Measurements from ENCODE around the gene RIN2.

The RIN2 gene

DNA sequence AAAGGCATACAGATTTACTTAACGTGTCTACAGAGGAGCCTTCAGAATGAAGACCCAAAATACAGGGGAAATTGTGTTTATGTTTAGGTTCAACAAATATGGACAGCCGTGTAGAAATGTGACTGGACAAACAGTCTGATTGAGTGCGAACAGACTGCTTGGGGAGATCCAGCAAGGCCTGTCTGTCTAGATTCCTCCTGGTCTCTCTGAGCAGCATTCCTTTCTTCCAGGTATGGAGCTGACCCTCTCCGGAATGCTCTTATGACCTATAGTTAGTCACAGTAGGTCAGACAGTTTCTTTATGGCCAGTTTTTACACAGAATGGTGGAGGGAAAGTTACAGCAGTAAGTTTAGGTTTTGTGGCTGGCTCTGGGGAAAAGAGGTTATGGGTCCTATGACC lies 9.0 kb downstream of the RIN2 start:
- no peak for DNase-seq (ENCODE audit: low read depth)

DNA sequence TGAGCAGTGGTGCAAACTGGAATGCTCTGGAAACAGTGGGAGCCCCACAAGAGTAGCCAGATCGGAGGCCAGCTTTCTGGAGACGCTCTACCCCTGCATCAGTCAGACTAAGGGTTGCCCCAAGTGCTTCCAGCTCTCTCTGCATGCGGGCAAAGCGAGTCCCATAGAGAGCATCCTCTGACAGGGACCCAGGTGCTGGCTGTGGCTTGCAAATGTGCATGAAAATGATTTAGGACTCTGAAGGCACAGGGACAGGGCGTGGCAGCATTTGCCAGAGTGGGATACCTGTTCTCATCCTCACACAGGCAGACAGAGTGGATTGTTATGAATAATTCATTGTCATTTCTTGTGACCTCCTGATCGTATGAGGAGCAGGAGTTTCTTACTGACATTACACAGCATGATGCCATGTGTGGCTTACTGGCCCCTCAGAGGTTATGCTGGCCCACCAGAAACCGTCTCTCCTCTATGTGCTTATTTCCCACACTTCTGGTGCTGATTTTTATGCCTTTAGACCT lies 10.3 kb downstream of the RIN2 start:
- DNase-seq (ENCODE audit: low read depth): no peak

DNA sequence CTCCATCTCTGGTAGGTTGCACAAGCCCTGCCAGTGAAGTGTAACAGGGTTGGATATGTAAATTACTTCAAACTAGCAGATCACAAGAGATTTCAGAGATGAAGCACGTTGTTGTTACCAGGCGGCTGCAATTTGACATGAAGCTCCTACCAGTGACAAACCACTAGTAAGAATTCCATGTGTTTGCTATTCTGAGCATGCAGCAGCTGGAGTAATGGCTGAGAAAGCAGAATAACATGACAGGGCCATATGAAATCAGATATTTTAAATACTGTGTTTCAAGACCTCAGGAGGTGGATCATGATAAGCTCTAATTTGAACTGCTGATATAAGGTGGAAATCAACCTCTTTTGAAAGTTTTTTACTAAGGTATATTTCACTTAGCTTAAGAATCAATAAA lies 11.4 kb downstream of the RIN2 start:
- DNase-seq (ENCODE audit: low read depth): no peak

DNA sequence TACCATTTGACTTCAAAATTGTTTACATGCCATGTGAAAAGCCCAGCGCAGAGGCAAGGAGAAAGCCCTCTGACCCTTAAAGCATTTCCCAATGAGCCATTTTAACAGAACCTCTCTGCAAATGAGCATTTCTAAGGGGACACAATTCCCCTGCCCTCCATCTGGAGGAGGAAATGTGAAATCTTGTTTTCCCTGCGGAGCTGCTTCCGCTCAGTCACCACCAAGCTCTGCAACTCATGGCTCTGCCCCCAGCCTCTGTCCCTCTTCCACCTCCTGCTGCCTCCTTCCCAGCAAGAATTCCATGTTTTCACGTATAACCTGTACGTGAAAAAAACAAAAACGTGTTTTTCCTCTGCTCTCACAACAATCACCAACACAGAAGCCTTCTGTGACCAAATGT lies 12.3 kb downstream of the RIN2 start:
- DNase-seq (ENCODE audit: low read depth): no peak

DNA sequence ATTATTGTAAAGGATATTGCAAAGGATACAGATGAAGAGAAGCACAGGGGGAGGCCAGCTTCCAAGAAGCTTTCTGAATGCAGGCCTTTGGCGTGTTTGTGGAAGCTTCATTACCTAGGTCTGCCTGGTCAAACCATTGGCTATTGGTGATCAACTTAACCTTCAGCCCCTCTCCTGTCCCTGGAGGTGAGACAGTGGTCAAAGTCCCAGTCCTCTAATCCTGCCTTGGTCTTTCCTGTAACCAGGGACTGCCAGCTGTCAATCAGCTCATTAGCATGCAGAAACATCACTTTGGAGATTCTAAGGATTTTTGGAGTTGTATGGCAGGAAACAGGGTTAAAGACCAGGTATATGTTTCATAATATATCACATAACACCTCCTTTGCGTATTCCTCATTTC lies 13.0 kb downstream of the RIN2 start:
- no peak for DNase-seq (ENCODE audit: low read depth)

DNA sequence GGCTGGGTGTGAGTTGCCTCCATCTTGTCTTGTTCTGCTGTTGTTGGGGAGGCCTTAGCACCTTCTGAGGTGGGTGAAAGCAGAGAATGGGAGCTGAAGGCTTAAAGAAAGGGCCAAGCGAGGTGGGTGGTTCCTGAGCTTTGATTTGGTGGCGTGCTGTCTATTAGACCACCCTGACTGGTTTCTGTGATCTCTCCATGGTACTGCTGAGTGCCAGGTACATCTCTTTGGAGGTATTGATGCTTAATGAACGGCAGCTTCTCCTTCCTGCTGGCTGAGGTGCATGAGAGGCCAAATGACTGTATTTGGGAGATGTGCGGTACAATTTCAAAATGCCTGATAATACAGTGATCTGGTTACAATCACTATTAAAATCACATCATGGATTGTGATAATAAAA lies 15.4 kb downstream of the RIN2 start:
- no peak for DNase-seq (ENCODE audit: low read depth)

DNA sequence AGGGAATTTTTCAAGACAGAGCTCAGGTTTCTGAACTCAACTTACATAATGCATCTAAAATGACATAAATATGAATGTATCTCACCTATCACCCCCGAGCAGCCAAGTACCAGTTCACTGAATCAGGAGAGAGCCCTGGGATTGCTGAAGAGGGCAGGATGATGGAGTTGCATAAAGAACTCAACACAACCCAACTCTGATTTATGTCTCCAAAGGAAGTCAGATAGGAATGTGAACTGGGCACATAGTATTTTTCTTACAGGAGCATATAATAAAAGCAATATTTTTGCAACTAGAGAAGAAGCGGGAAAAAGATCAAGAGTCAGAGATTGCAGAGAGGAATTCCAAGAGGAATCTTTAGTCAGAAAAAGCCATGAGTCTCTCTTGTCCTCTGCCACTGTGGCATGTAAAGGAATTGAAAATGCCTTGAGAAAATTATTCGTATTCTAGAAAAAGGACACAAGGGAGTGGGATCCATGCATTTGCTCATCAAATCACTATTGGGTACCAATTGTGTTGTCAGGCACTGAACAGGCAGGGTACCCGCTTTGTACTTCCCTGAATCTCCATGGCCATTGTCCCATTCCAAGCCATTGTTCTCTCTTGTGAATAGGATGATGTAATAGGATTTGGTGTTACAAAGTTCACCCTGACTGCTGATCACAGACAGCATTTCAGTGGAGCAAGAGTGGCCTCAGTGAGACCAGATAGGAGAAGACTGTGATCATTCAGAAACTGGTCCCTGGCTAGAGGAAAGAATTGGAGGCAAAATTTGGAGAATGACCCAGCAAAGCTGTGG lies 16.3 kb downstream of the RIN2 start:
- DNase-seq (ENCODE audit: low read depth): no peak

DNA sequence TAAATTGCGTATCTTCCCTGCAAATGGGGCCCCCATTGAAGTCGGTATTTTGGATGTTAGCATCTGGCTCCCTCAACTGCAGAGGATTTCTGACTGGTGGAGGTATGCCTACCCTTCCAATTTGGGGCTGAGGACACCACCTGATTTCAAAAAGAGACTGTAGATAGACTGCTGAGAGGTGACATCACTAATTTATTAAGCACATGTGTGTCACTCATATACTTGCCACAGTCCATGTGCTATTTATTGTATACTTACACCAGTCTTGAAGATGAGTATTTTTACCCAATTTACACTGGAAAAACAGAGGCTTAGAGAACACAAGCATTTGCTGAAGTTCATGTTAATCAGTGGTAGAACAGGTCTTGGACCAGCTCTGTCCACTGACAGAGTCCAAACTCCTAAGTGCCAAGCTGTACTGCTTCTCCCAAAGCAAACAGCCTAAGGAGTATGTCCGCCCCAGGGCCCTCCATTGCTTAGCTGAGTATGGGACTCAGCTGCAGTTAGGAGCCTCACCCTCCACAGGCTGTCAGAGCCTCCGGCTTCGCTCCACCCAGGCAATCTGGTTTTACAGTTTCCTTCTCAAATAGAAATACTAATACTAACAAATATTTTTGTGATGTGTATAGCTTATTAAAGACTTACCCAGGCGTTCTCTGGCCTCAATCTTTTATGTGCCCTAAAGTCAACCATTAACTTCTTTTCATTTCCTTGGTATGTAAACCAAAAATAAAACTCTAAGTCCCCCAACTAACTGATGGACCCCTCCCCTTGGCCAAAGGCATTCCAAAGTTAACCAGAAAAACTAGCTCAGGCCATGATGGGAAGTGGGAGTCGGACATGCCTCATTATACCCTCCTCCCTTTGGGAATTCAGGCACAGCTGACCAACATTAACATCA lies 17.5 kb downstream of the RIN2 start:
- DNase-seq (ENCODE audit: low read depth): no peak

DNA sequence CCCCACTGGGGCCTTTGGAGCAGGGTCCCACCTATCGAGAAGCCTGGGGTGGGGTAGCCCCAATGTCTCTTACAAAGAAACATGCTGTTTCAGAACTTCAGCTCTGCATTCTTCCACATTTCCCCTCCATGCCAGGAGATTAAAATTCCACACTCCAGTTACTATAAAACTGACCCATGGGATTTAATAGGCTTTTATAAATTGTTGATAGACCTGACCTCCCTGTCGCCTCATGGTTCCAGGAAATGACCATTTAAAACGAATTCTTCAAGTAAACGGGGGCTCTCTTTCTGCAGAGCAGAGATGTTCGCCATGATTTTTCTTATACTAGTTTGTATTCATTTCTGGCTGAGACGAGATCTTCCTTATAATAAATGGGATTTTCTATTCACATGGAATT lies 19.3 kb downstream of the RIN2 start:
- DNase-seq (ENCODE audit: low read depth): no peak

DNA sequence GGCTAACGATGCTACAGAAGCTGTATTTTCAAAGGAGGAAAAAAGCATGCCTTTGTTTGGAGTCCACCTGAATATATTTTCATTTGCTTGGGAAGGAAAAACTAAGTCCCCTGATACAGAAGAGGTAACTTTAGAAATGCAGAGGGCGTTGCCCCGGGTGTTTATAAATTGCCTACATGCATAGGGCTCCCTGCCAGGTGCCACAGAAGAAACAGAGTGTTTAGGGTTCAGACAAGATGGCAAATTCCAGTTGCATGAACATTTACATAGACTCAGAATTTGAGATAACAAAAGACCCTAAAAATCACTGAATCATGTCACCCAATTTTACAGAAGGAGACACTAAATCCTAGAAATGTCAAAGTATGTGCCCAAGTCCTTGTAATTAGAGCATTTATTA lies 19.9 kb downstream of the RIN2 start:
- no peak for DNase-seq (ENCODE audit: low read depth)

DNA sequence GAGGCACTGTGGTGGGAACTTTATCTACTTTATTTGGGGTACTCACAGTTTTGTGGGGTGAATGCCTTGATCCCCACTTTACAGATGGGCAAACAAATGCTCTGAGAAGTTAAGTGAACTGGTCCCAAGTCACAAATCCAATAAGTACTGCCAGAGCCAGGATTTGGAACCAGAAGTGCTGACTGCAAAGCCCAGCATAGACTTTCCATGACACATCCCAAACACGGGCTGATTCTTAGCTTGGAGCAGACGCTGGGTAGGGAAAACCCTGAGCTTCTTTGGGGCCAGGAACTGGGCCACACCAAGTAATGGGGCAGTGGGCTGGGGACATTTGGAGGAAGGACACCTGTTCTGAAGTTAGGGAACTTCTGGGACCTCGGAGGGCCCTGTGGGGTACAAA lies 20.3 kb downstream of the RIN2 start:
- no peak for DNase-seq (ENCODE audit: low read depth)

DNA sequence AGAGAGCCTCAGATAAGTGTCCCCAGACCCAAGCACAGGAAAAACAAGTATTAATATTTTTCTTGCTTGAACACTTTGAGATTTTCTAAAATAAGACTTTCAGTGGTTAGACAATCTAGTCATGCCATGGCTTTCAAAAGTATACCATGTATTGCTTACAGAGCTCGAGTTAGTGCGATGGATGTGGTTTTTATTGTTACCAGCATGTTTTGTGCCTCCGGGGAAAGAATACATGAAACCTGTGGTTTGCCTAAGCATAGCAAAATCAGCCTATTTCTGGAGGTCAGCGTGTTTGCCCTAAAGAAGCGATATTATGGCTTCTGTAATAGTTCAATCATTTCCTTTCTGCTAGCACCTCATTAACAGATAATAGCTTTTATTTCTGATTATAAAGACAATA lies 21.6 kb downstream of the RIN2 start:
- DNase-seq (ENCODE audit: low read depth): no peak

DNA sequence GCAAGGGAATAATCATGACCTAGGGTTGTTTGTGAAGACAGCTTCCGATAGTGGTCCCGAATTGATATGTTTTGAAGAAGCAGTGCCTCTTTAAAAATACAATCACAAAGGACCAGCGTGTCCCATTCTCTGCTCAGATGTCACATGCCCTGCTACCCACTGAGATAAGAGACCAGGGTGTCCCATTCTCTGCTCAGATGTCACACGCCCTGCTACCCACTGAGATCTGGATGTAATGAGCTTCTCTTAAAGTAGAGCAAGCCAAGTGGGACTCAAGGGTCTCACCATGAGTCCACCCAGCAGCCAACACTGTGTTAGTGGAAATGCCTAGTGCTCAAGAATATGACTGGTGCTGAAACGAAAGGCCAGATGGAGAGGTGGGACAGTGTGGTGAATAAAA lies 22.2 kb downstream of the RIN2 start:
- DNase-seq (ENCODE audit: low read depth): no peak

DNA sequence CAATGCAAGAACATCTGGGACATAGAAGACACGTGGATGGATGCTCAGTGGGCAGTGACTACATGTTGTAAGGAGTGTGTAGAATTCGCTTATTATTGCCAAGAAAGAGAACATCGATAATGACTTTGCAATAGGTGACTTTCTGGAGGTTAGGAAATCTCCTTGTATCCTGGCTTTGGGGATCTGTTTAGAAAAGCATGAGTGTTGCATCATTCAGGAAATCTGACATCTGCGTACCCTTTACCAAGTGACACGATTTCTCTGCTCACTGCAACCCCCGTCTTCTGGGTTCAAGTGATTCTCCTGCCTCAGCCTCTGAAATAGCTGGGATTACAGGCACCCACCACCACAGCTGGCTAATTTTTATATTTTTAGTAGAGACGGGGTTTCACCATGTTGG lies 23.2 kb downstream of the RIN2 start:
- DNase-seq (ENCODE audit: low read depth): no peak

DNA sequence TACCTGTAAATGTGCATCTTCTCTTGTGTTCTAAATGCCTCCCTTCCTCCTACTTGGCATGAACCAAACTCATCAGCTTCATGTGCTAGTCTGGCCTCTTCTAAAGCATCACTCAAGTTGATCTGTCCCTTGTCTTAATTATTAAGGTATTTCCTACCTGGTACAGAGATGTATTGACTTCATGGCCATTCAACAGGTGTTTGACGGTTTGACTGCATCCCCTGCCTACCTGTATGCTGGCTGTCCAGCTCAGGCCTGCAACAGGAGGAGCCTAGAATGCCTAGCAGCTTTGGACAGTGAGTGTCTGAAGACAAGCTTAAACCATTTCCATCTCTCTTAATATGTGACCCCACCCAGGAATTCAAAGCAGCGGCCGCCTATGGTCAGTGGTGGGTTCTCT lies 24.6 kb downstream of the RIN2 start:
- no peak for DNase-seq (ENCODE audit: low read depth)

DNA sequence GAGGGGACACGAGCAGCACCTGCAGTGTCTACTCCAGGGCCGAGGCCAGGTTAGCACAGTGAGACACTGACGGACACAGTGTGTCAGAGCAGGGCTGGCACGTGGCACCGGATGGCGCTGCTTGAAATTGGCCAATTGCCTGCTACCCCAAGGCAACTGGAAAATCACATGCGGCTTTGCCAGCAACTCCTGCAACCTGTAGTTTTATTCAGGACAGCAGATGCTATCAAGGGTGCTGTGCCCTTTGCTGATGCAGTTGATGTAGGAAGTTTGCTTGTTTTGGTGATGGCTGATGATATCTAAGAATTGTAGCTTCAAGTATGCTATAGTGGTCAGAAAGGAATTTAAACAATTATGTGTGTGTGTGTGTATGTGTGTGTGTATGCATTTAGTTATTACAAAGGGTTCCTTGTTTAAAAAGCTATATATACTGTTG lies 25.9 kb downstream of the RIN2 start:
- no peak for DNase-seq (ENCODE audit: low read depth)

DNA sequence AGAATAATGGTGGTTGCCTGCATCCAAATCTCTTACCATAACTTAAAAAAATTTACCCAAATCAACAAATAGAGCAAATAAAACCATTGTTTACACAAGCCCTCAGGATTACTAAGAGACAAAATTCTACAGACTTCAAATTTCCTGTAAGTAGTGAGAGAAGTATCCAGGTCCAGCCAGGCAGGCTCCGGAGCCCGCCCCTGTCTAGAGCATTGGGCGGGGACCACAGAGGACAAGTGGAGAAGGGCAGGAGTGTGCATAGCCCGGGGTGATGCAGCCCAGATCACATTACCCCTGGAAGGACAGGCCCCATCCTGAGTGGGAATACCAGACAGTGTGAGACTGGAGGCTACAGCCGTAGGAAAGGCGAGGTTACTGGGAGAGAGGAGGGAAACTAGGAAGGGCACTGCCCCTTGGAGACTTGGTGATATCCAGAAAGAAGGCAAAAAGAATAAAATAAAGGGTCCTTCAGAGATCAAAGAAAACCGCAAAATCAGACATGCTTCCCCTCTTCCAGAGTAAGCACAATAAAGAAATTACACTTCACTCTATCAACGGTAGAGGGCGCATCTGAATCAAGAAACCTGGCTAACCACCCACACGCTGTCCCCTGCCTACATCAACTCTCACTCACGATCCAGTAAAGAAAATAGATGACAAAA lies 26.6 kb downstream of the RIN2 start:
- DNase-seq (ENCODE audit: low read depth): no peak

DNA sequence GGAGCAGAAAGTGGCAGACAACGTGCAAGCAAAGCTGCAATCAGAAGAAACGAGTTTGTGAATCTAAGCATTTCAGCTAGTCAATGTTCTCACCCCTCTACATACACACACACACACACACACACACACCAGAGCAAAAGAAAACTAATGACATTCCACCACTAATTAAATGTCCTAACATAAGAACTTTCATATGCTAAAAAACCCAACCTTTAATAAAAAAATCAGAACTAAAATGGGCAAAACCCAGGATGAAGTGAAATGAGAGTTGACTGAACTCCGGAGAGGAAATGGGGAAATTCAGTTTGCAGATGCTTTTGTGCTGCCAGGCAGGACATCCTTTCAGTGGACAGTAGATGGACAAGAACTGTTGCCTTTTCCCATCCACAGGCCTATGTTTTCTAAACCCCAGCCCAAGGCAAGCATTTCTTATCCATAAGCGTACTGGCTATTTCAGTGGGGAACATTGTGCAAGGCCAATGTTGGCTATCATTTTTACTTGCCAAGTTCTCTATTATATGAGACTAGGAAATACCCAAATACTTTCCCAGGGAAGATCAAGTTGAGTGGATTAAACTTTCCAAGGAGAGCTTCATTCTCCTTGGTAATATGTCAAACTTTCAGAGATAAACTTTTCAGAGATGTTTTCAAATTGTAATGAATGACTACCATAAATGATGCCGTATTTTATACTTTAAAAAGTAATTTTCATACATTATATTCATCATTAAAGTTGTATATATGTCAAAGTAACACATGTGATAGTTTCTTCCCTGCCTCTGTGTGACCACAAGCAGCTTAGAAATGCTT lies 27.3 kb downstream of the RIN2 start:
- DNase-seq (ENCODE audit: low read depth): no peak

DNA sequence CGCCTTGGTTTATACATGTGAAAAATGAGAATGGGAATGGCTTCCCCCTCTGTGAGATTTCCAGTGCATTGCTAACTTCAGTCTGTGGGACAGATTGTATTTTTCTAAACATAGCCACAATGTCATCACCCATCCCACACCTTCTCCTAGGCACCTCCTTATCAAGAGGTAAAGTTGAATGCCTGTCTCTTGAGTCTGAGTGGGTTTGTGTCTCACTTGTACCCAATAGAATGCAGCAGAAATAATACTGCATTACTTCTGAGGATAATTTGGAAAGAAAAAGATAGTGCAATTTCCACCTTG lies 27.9 kb downstream of the RIN2 start:
- no peak for DNase-seq (ENCODE audit: low read depth)

DNA sequence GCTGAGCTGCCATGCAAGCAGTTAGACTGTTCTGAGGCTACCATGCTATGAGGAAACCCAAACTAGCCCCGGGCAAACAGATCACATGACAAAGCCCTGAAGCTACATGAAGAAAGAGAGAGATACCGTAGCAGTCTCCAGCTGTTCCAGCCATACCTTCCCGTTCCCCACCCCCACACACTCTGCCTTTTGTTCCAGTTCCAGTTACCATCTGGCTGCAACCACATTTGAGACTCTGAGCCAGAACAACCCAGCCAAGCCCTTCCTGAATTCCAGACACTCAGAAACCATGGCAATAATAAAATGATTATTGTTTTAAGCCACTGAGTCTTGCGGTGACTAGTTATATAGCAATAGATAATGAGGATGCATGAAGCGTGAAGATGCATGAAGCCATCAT lies 28.3 kb downstream of the RIN2 start:
- DNase-seq (ENCODE audit: low read depth): no peak

DNA sequence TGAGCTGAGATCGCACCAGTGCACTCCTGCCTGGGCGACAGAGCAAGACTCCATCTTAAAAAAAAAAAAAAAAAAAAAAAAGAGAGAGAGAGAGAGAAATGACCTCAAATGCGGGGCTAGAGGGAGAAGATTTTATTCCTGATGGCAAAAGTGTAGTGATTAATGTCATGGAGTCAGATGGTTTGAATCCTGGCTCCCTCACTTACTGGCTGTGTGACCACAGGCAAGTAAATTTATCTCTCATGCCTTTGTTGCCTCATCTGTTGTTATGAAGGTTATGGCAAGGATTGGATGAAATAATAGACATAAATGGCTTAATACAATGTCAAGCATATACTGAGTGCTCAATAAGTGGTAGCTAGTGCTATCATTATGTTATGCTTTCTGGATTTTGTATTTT lies 29.3 kb downstream of the RIN2 start:
- DNase-seq (ENCODE audit: low read depth): no peak

DNA sequence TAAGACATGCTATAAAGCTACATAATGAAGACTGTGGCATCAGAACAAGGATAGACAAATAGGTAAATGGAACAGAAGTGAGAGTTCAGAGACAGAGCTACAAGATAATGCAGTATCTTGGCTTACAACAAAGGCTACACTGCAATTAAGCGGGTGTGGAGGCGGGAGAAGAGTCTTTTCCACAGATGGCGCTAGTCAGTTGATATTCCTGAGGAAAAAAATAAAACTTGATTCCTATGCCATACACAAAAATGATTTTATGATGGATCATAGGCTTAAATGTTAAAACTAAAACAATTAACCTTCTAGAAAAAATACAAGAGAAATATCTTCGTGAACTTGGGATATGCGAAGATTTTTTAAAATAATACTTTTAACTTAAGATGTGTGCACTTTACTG lies 31.0 kb downstream of the RIN2 start:
- DNase-seq (ENCODE audit: low read depth): no peak

Measured in stimulated activated CD8-positive, alpha-beta memory T cell treated with anti-CD3 and anti-CD28 coated beads, Interleukin-7, amount 100 ng/mL, for 24 hours (primary cell).